Measurements from ENCODE around the gene FLNB. TPM values are rescaled to one million over a fixed set of nuclear protein-coding genes. Genes with fewer than 3 reads are reported as not detected.

FLNB gene
- total and polyA plus RNA-seq, 2 of the 4 experiments (the other 2 are of a cell fraction) = 78.0 to 136 TPM

DNA sequence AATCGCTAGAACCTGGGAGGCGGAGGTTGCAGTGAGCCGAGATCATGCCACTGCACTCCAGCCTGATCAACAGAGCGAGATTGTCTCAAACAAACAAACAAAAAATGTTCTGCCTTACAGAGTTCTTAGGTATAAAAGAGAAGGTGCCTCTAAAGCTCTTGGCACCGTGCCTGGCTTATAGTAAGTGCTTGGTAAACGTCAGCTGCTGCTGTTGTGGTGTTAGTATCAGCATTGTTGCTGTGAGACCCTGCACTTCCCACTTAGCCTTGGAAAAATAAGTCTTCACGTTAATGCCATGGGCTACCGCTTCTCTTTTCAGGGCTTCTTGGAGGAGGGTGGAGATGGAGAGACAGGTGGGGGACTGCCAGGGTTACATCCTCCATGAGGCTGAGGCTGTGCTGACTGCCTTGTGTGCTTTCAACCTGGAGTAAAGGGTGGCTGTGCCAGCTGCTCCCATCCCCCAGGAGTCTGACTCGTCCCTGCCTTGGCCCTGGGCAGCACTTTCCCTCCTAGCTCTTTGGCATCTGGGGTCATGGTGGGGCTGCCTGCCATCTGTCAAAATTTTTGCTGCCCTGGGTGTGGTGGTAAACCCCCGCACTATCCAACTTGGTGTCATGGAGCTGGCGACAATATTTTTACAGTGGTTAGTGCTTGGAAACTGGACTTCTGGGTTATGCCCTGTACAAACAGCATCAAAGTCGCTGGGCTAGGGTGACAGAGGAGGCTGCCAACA, 17.8 kb downstream of the FLNB start:
- Histone ChIP-seq H3K4me3 (ENCODE audit: insufficient read depth, low read depth, low read length) (no peak overlapping the region), H3K9me3 (ENCODE audit: control insufficient read depth, insufficient read depth, low read length) (no peaks in the 10 kb centered on the region), H4K8ac (ENCODE audit: low read depth in 2 of 2, low read length in 2 of 2) (no peak overlapping the region), H4K5ac (ENCODE audit: low read depth, low read length) (no peak overlapping the region), H3K56ac (ENCODE audit: extremely low read depth, insufficient read depth, low read length) (no peak overlapping the region), H3K79me1 (ENCODE audit: low read depth in 1 of 2, low read length in 2 of 2) (peaks cover 13 to 78% of the 10 kb centered on the region in 2 experiments), H3K4me1 (ENCODE audit: control insufficient read depth, insufficient read depth, low read length) (peaks cover 20% of the 10 kb centered on the region), H3K27ac (ENCODE audit: insufficient read depth, low read length) (no peak overlapping the region), H3K18ac (ENCODE audit: low read depth, low read length) (no peak overlapping the region), H2BK20ac (ENCODE audit: low read depth, low read length) (no peak overlapping the region), H3K9ac (ENCODE audit: low read depth, low read length) (no peak overlapping the region), H3K4ac (ENCODE audit: low read depth, low read length) (no peak overlapping the region), H2AK5ac (ENCODE audit: low read depth, low read length) (no peak overlapping the region), H2BK15ac (ENCODE audit: low read depth, low read length) (no peak overlapping the region; the same call in 2 of the 3 replicates), H2AK9ac (replicated peaks; ENCODE audit: low read depth, low read length, poor library complexity) (peak overlapping the region; percentile 83), H2BK120ac (ENCODE audit: low read depth, low read length) (no peak overlapping the region), H3K9me1 (ENCODE audit: insufficient read depth, low read length) (peaks cover 30% of the 10 kb centered on the region), H4K20me1 (ENCODE audit: insufficient read depth, low read length) (peaks cover 88% of the 10 kb centered on the region), H3K23ac (ENCODE audit: low read depth, low read length) (0 out of 2 replicates have a peak overlapping the region, but pooled peaks have one; percentile 4), H3K27me3 (ENCODE audit: control insufficient read depth, insufficient read depth, low read length) (no peaks in the 10 kb centered on the region), H2AFZ (replicated peaks; ENCODE audit: low read length, poor library complexity) (no peak overlapping the region), H2BK5ac (ENCODE audit: low read depth, low read length, poor library complexity, severe bottlenecking) (no peak overlapping the region), H3K14ac (replicated peaks; ENCODE audit: low read depth, low read length) (no peak overlapping the region), H3K4me2 (ENCODE audit: low read depth, low read length) (no peak overlapping the region), H4K91ac (ENCODE audit: insufficient read depth, low read depth, low read length) (no peak overlapping the region), H3K36me3 (ENCODE audit: control insufficient read depth, insufficient read depth, low read length) (no peaks in the 10 kb centered on the region; the same call in 1 of the 2 replicates)
- intact Hi-C loops (cut with micrococcal nuclease) (no loop called here), dilution Hi-C loops (cut with HindIII; ENCODE audit: low sequenced_read_pairs, unreplicated experiment) (no loop called here), in situ Hi-C loops (cut with MboI; ENCODE audit: low sequenced_read_pairs) (no loop called here)
- DNase-seq (peak; percentile 68), ATAC-seq (ENCODE audit: low read depth) (peak; percentile 30)
- WGBS, 2 experiments (ENCODE audit: extremely low coverage in 2 of 2, insufficient read length in 1 of 2) = 90% methylated on average over 2 of the region's 12 CpGs; no CpG with 5 or more reads in 1 of the 2 experiments
- no TSS peak for BruUV-seq (replicated peaks)
- ChIA-PET CTCF (interaction anchor here (0.8 to 1.1 kb wide), 3 partner anchors 11 to 16 kb away, joined by 3 read pairs; no protein-coding TSS in a partner anchor), POLR2A (ENCODE audit: unreplicated experiment) (no interaction called here)
- TF ChIP-seq RCOR1 (IDR thresholded peaks at IDR 0.05; ENCODE audit: insufficient replicate concordance, low read length) (no peak), BHLHE40 (IDR thresholded peaks at IDR 0.05; ENCODE audit: low read depth, low read length) (no peak), CHD1 (IDR thresholded peaks at IDR 0.05; ENCODE audit: low read depth, low read length) (no peak), MAFK (IDR thresholded peaks at IDR 0.05; ENCODE audit: low read depth, low read length) (no peak), NFE2L2 (IDR thresholded peaks at IDR 0.05; ENCODE audit: low read depth, low read length) (no peak), FOS (IDR thresholded peaks at IDR 0.05; ENCODE audit: low read depth, low read length) (no peak), RAD21 (IDR thresholded peaks at IDR 0.05; ENCODE audit: low read length) (no peak), RFX5 (IDR thresholded peaks at IDR 0.05; ENCODE audit: low read depth, low read length) (no peak), MAZ (IDR thresholded peaks at IDR 0.05; ENCODE audit: borderline replicate concordance, low read depth, low read length) (no peak), CEBPB (IDR thresholded peaks at IDR 0.05; ENCODE audit: low read depth, low read length) (no peak), MXI1 (IDR thresholded peaks at IDR 0.05; ENCODE audit: borderline replicate concordance, low read depth, low read length) (no peak), USF2 (IDR thresholded peaks at IDR 0.05; ENCODE audit: low read depth, low read length) (no peak), SMC3 (IDR thresholded peaks at IDR 0.05; ENCODE audit: low read depth, low read length) (no peak)
- TF ChIP-seq, protein P1, sequence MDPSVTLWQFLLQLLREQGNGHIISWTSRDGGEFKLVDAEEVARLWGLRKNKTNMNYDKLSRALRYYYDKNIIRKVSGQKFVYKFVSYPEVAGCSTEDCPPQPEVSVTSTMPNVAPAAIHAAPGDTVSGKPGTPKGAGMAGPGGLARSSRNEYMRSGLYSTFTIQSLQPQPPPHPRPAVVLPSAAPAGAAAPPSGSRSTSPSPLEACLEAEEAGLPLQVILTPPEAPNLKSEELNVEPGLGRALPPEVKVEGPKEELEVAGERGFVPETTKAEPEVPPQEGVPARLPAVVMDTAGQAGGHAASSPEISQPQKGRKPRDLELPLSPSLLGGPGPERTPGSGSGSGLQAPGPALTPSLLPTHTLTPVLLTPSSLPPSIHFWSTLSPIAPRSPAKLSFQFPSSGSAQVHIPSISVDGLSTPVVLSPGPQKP (IDR thresholded peaks at IDR 0.05; ENCODE audit: borderline replicate concordance, low read depth, low read length) = no peak
- TF ChIP-seq, protein P2, sequence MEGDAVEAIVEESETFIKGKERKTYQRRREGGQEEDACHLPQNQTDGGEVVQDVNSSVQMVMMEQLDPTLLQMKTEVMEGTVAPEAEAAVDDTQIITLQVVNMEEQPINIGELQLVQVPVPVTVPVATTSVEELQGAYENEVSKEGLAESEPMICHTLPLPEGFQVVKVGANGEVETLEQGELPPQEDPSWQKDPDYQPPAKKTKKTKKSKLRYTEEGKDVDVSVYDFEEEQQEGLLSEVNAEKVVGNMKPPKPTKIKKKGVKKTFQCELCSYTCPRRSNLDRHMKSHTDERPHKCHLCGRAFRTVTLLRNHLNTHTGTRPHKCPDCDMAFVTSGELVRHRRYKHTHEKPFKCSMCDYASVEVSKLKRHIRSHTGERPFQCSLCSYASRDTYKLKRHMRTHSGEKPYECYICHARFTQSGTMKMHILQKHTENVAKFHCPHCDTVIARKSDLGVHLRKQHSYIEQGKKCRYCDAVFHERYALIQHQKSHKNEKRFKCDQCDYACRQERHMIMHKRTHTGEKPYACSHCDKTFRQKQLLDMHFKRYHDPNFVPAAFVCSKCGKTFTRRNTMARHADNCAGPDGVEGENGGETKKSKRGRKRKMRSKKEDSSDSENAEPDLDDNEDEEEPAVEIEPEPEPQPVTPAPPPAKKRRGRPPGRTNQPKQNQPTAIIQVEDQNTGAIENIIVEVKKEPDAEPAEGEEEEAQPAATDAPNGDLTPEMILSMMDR (conservative IDR thresholded peaks at IDR 0.05; ENCODE audit: low read depth, low read length) = no peak
